Parathyroid adenoma (tissue), 2 donors: ENCODE data around the gene ZNF44.
A peak's percentile ranks its signal among the peaks of the same experiment; 100 is the strongest.

Experiments
- H2AFZ ChIP-seq: fragments of 300-600 bp; sonication (generic); one replicate; pipeline ENCODE4 v1.7.0; 2017; ENCODE audit warnings: antibody characterized with exemption, mild to moderate bottlenecking
- H3K27ac ChIP-seq: fragments of 300-600 bp; sonication (generic); one replicate; pipeline ENCODE4 v1.7.0; 2017
- H3K27me3 ChIP-seq: fragments of 300-600 bp; sonication (generic); one replicate; pipeline ENCODE4 v1.7.0; 2017; ENCODE audit warnings: low read length; ENCODE audit not compliant: control insufficient read depth, insufficient read depth
- H3K36me3 ChIP-seq: fragments of 300-600 bp; sonication (generic); one replicate; pipeline ENCODE4 v1.7.0; 2017; ENCODE audit warnings: low read length; ENCODE audit not compliant: control insufficient read depth, insufficient read depth
- H3K4me1 ChIP-seq: fragments of 300-600 bp; sonication (generic); one replicate; pipeline ENCODE4 v1.7.0; 2017; ENCODE audit warnings: control low read depth
- H3K4me2 ChIP-seq: fragments of 300-600 bp; sonication (generic); one replicate; pipeline ENCODE4 v1.7.0; 2017; ENCODE audit warnings: low read length
- H3K4me3 ChIP-seq: fragments of 300-600 bp; sonication (generic); one replicate; pipeline ENCODE4 v1.7.0; 2017; ENCODE audit warnings: low read depth, low read length
- H3K79me2 ChIP-seq: fragments of 300-600 bp; sonication (generic); one replicate; pipeline ENCODE4 v1.7.0; 2017; ENCODE audit warnings: control low read depth
- H3K9ac ChIP-seq: fragments of 300-600 bp; sonication (generic); one replicate; pipeline ENCODE4 v1.7.0; 2017; ENCODE audit warnings: mild to moderate bottlenecking
- H3K9me3 ChIP-seq: fragments of 300-600 bp; sonication (generic); one replicate; pipeline ENCODE4 v1.7.0; 2017; ENCODE audit warnings: low read length; ENCODE audit not compliant: control insufficient read depth
- CTCF ChIP-seq: fragments of 300-600 bp; sonication (generic); IDR thresholded peaks from one replicate; pipeline ENCODE4 v1.7.0; 2017; ENCODE audit warnings: antibody characterized with exemption, mild to moderate bottlenecking
- donor health status: primary hyperparathyroidism.

ZNF44 gene

GRCh38 chr19:12295191-12295590 lies 508 bp upstream of the ZNF44 start:
- Histone ChIP-seq H3K27ac (peak overlapping the region; percentile 95), H3K4me3 (peak overlapping the region; percentile 96), H3K4me2 (peak overlapping the region; percentile 62), H3K9me3 (no peaks in the 10 kb centered on the region), H3K36me3 (no peaks in the 10 kb centered on the region), H3K9ac (no peak overlapping the region), H2AFZ (peak overlapping the region; percentile 87), H3K27me3 (no peaks in the 10 kb centered on the region), H3K4me1 (peaks cover 6% of the 10 kb centered on the region), H3K79me2 (peaks cover 22% of the 10 kb centered on the region)
- TF ChIP-seq CTCF, result no peak

GRCh38 chr19:12293777-12294248 lies 870 bp downstream of the ZNF44 start:
- Histone ChIP-seq H3K4me1 (peaks cover 6% of the 10 kb centered on the region), H3K27me3 (no peaks in the 10 kb centered on the region), H3K36me3 (no peaks in the 10 kb centered on the region), H3K9me3 (no peaks in the 10 kb centered on the region), H3K27ac (peak overlapping the region; percentile 95), H3K79me2 (peaks cover 36% of the 10 kb centered on the region), H3K4me3 (peak overlapping the region; percentile 96), H2AFZ (peak overlapping the region; percentile 87), H3K9ac (peak overlapping the region; percentile 96), H3K4me2 (peak overlapping the region; percentile 62)
- TF ChIP-seq CTCF, result no peak

DNA sequence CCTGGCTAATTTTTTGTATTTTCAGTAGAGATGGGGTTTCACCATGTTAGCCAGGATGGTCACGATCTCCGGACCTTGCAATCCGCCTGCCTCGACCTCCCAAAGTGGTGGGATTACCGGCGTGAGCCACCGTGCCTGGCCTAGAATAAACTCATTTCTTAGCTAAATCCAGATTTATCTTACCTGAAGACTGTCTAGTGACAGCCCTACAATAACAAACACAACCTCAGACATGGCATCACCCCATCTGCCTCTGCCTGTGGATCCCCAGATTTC lies 5.0 kb downstream of the ZNF44 start:
- no peak overlapping the region for H3K27ac ChIP-seq
- TF ChIP-seq CTCF, result no peak
- H3K9ac ChIP-seq, result no peak overlapping the region
- no peak overlapping the region for H3K4me2 ChIP-seq
- peaks cover 6% of the 10 kb centered on the region for H3K4me1 ChIP-seq
- H2AFZ ChIP-seq, result no peak overlapping the region
- no peak overlapping the region for H3K4me3 ChIP-seq
- H3K9me3 ChIP-seq, result no peaks in the 10 kb centered on the region
- H3K36me3 ChIP-seq, result no peaks in the 10 kb centered on the region
- peaks cover 69% of the 10 kb centered on the region for H3K79me2 ChIP-seq
- no peaks in the 10 kb centered on the region for H3K27me3 ChIP-seq

- Histone ChIP-seq H3K27me3 (no peaks in the 10 kb centered on the region), H3K4me1 (peaks cover 1% of the 10 kb centered on the region)
These were observed 6.7 kb downstream of the ZNF44 start for GRCh38 chr19:12287958-12288500.

More at GRCh38 chr19:12287958-12288500, 6.7 kb downstream of the ZNF44 start:
- Histone ChIP-seq H3K27ac (no peak overlapping the region), H3K4me2 (no peak overlapping the region), H3K9me3 (no peaks in the 10 kb centered on the region), H3K36me3 (no peaks in the 10 kb centered on the region), H3K4me3 (no peak overlapping the region), H3K9ac (no peak overlapping the region), H3K79me2 (peaks cover 80% of the 10 kb centered on the region), H2AFZ (no peak overlapping the region)
- no peak for TF ChIP-seq CTCF
